Activated T-helper 1 cell treated with anti-CD3 and anti-CD28 coated beads, Interleukin-12 subunit alpha, Interleukin-12 subunit beta, Interleukin-2, Interleukin-4 antibody, amounts not matched to agents 30 ng/mL and 10 ng/mL and 1 ng/mL, durations not matched to agents 14 hours and 24 hours and 36 hours (primary cell): ENCODE results near the gene MAP1LC3A. TPM values are rescaled to one million over a fixed set of nuclear protein-coding genes. Genes with fewer than 3 reads are reported as not detected.

ENCODE experiments used
- DNase-seq: peaks from one replicate; pipeline ENCODE4 v3.0.0; 2021; ENCODE audit warnings: low spot score
- H3K27ac Mint-ChIP-seq: one replicate; pipeline ENCODE4 v1.8.0; 2021; ENCODE audit warnings: mild to moderate bottlenecking, mixed read lengths
- H3K27me3 Mint-ChIP-seq: one replicate; pipeline ENCODE4 v1.8.0; 2022; ENCODE audit warnings: mild to moderate bottlenecking, moderate library complexity, mixed read lengths; ENCODE audit not compliant: insufficient read depth
- H3K36me3 Mint-ChIP-seq: one replicate; pipeline ENCODE4 v1.8.0; 2021; ENCODE audit warnings: low read depth, mixed read lengths
- H3K4me1 Mint-ChIP-seq: one replicate; pipeline ENCODE4 v1.8.0; 2021; ENCODE audit warnings: low read depth, mixed read lengths
- H3K4me3 Mint-ChIP-seq: one replicate; pipeline ENCODE4 v1.8.0; 2021; ENCODE audit warnings: mild to moderate bottlenecking, moderate library complexity, mixed read lengths
- H3K9me3 Mint-ChIP-seq: one replicate; pipeline ENCODE4 v1.8.0; 2021; ENCODE audit warnings: mixed read lengths
- intact Hi-C: fragments of 100-400 bp; cut with micrococcal nuclease; formaldehyde crosslinking; loops from one replicate; pipeline ENCODE4 v1.15.1; 2024
- total RNA-seq: library from RNA; stranded (reverse); gene quantifications from 2 replicates; pipeline ENCODE4 v1.2.3, GENCODE V29; 2022

Gene MAP1LC3A
- total RNA-seq, 1 donor from 2014 or later: 6.1 TPM

DNA sequence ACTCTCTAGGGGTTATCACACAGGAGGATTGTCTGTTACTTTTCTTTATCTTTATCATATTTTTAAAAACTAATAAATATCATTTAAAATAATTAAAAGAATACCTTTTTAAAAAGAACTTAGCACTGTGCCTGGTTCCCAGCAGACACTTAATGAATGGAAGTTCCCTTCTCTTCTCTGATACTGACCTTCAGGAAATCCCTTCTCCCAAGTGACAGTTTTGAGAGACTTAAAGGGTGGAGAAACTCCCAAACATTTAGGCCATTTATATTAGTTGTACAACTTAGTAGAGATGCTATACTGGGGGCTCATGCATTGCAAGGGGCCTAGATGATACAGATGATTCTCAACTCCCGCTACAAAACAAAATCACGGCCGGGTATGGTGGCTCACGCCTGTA is 18.5 kb downstream of the MAP1LC3A start:
- DNase-seq: no peak
- intact Hi-C loops: no loop called here
- peaks cover 18% of the 10 kb centered on the region for H3K36me3 Mint-ChIP-seq
- H3K9me3 Mint-ChIP-seq: no peaks in the 10 kb centered on the region
- peaks cover 32% of the 10 kb centered on the region for H3K4me1 Mint-ChIP-seq
- no peak overlapping the region for H3K4me3 Mint-ChIP-seq
- H3K27me3 Mint-ChIP-seq: no peaks in the 10 kb centered on the region
- H3K27ac Mint-ChIP-seq: no peak overlapping the region

GRCh38 chr20:34578025-34578424 is 19.5 kb downstream of the MAP1LC3A start:
- no peak for DNase-seq
- no peaks in the 10 kb centered on the region for H3K27me3 Mint-ChIP-seq
- H3K36me3 Mint-ChIP-seq: peaks cover 18% of the 10 kb centered on the region
- H3K9me3 Mint-ChIP-seq: no peaks in the 10 kb centered on the region
- peaks cover 39% of the 10 kb centered on the region for H3K4me1 Mint-ChIP-seq
- intact Hi-C loops: no loop called here
- H3K4me3 Mint-ChIP-seq: no peak overlapping the region
- H3K27ac Mint-ChIP-seq: no peak overlapping the region

DNA sequence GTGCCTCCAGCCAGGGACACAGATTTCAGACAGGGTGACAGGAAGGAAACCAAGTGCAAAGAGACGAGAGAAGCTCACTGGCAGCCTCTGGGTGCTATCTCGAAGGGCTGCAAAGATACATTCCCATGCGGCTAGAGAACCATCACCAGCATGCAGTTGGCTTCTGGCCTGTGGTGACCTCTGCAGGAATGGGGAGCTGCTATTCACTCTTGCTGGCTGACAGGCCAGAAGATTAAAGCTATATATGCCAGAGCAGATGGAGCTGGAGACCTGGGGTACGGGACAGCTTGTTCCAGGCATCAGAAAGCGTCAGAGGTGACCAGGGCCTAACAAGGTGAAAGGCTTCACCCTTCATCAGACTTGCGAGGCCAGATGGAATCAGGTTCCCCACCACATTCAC is 20.0 kb downstream of the MAP1LC3A start:
- Mint-ChIP-seq H3K27ac (no peak overlapping the region), H3K4me3 (no peak overlapping the region), H3K4me1 (peaks cover 39% of the 10 kb centered on the region), H3K9me3 (no peaks in the 10 kb centered on the region), H3K27me3 (no peaks in the 10 kb centered on the region), H3K36me3 (peaks cover 23% of the 10 kb centered on the region)
- no peak for DNase-seq
- intact Hi-C loops: no loop called here

- Mint-ChIP-seq H3K27me3 (no peaks in the 10 kb centered on the region), H3K36me3 (peaks cover 18% of the 10 kb centered on the region), H3K27ac (peak overlapping the region; percentile 54), H3K4me3 (no peak overlapping the region), H3K4me1 (peaks cover 39% of the 10 kb centered on the region), H3K9me3 (no peaks in the 10 kb centered on the region)
- intact Hi-C loops: no loop called here
- no peak for DNase-seq
Measured at GRCh38 chr20:34579191-34579978, 20.9 kb downstream of the MAP1LC3A start.

GRCh38 chr20:34579979-34580940 is 21.7 kb downstream of the MAP1LC3A start:
- H3K4me1 Mint-ChIP-seq: peaks cover 39% of the 10 kb centered on the region
- peak; percentile 44 for DNase-seq
- intact Hi-C loops: loop anchor here (2.0 to 5.0 kb wide), 2 partner anchors 42 to 129 kb away; no protein-coding TSS in a partner anchor
- H3K27me3 Mint-ChIP-seq: no peaks in the 10 kb centered on the region
- H3K27ac Mint-ChIP-seq: peak overlapping the region; percentile 54
- H3K9me3 Mint-ChIP-seq: no peaks in the 10 kb centered on the region
- peak overlapping the region; percentile 46 for H3K4me3 Mint-ChIP-seq
- H3K36me3 Mint-ChIP-seq: peaks cover 17% of the 10 kb centered on the region

DNA sequence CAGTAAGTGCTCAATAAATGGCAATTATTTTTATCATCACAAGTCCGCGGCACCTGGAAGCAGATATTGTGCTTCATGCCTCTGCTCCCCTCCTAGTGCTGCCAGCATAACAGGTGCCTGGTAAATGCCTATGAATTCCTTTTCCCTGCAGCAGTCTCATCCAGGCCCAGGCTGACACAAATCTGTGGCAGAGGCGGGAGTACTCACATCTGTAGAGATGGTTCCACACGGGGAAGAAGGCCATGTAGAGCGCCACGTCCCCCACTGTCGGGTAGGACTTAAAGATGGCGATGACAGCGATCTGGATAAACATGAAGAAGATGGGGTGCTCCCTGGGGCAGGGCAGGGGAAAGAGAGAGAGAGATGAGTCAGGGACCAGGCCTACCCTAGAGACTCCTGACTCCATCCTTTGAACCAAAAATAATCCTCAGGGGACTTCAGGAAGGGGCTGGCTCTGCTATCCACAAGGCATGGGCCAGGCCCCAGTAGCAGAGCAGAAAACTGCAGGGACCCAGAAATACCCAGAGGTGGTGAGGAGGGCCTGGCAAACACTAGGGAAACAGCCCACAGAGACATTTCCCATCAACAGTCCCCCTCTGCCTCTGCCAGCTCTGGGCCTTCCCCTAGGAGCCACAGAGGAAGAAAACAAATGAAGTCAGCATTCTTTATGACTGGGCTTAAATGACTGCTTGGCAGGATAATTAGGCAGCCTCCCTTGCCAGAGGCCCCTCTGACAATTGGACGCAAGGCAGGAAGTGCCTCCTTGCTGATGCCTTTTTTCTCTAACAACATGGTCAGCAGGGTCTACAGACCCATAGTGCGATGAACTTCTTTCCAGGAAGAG is 23.0 kb downstream of the MAP1LC3A start:
- Mint-ChIP-seq H3K27me3 (no peaks in the 10 kb centered on the region), H3K36me3 (peaks cover 17% of the 10 kb centered on the region), H3K27ac (peak overlapping the region; percentile 85), H3K4me1 (peaks cover 39% of the 10 kb centered on the region), H3K9me3 (no peaks in the 10 kb centered on the region), H3K4me3 (peak overlapping the region; percentile 38)
- intact Hi-C loops: loop anchor here (1.0 to 5.0 kb wide), 4 partner anchors 23 to 138 kb away; partner anchors contain the start of gene MAP1LC3A
- peak; percentile 38 for DNase-seq

- intact Hi-C loops: loop anchor here (5.0 kb wide), 1 partner anchor 40 kb away; no protein-coding TSS in a partner anchor
- Mint-ChIP-seq H3K4me1 (peaks cover 39% of the 10 kb centered on the region), H3K4me3 (no peak overlapping the region), H3K36me3 (peaks cover 17% of the 10 kb centered on the region), H3K9me3 (no peaks in the 10 kb centered on the region), H3K27ac (peak overlapping the region; percentile 85), H3K27me3 (no peaks in the 10 kb centered on the region)
- no peak for DNase-seq
Measured at GRCh38 chr20:34582221-34582620, 23.7 kb downstream of the MAP1LC3A start.

- Mint-ChIP-seq H3K27me3 (no peaks in the 10 kb centered on the region), H3K27ac (peak overlapping the region; percentile 85), H3K4me1 (peaks cover 39% of the 10 kb centered on the region), H3K4me3 (no peak overlapping the region), H3K9me3 (no peaks in the 10 kb centered on the region), H3K36me3 (peaks cover 20% of the 10 kb centered on the region)
- DNase-seq: no peak
- intact Hi-C loops: loop anchor here (5.0 kb wide), 1 partner anchor 39 kb away; no protein-coding TSS in a partner anchor
Measured at GRCh38 chr20:34582911-34583310, 24.4 kb downstream of the MAP1LC3A start.

DNA sequence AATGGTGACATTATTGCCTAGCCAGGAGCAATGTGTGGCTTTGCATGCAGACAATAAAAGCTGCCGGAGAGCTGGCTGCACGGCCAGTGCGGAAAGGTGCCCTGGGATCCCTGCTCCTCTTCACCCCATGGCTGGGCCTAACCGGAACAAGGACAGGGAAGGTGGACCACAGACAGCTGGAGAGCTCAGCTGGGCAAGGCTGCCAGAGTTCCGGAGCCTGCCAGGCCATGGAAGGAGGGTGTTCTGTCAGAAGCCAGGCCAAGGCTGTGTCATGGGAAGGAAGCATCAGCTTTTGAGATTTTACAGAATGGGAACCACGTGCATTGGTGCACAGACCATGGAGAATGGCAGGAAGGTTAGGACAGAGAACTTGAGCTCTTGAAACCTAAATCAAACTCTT is 25.0 kb downstream of the MAP1LC3A start:
- Mint-ChIP-seq H3K27ac (no peak overlapping the region), H3K4me3 (no peak overlapping the region), H3K27me3 (no peaks in the 10 kb centered on the region), H3K9me3 (no peaks in the 10 kb centered on the region), H3K36me3 (peaks cover 18% of the 10 kb centered on the region), H3K4me1 (peaks cover 39% of the 10 kb centered on the region)
- DNase-seq: no peak
- intact Hi-C loops: loop anchor here (5.0 kb wide), 1 partner anchor 39 kb away; no protein-coding TSS in a partner anchor

- H3K27me3 Mint-ChIP-seq: no peaks in the 10 kb centered on the region
- H3K4me1 Mint-ChIP-seq: peaks cover 28% of the 10 kb centered on the region
- H3K36me3 Mint-ChIP-seq: peaks cover 16% of the 10 kb centered on the region
- H3K27ac Mint-ChIP-seq: peak overlapping the region; percentile 19
- H3K9me3 Mint-ChIP-seq: no peaks in the 10 kb centered on the region
- no peak overlapping the region for H3K4me3 Mint-ChIP-seq
- DNase-seq: no peak
- intact Hi-C loops: no loop called here
Measured at GRCh38 chr20:34585019-34585418, 26.5 kb downstream of the MAP1LC3A start.

GRCh38 chr20:34586488-34587163 is 28.1 kb downstream of the MAP1LC3A start:
- no peaks in the 10 kb centered on the region for H3K27me3 Mint-ChIP-seq
- H3K27ac Mint-ChIP-seq: no peak overlapping the region
- peaks cover 12% of the 10 kb centered on the region for H3K4me1 Mint-ChIP-seq
- no peaks in the 10 kb centered on the region for H3K9me3 Mint-ChIP-seq
- intact Hi-C loops: no loop called here
- no peak for DNase-seq
- H3K36me3 Mint-ChIP-seq: peaks cover 10% of the 10 kb centered on the region
- no peak overlapping the region for H3K4me3 Mint-ChIP-seq
